ENCODE data around the gene CDHR3. TPM values are rescaled to one million over a fixed set of nuclear protein-coding genes. Genes with fewer than 3 reads are reported as not detected.

CDHR3 gene
- total and polyA plus RNA-seq, 2 of the 8 experiments (the other 6 are each of a cell fraction or from before 2014, with no cell fraction given) = 6.4 to 6.8 TPM

- TF ChIP-seq GABPA (IDR thresholded peaks at IDR 0.05; ENCODE audit: borderline replicate concordance, insufficient read depth, low read length) = no peak
- no peak for TF ChIP-seq HDAC2 (IDR thresholded peaks at IDR 0.05; ENCODE audit: borderline replicate concordance in 1 of 2, low read depth in 2 of 2, low read length in 2 of 2)
- TF ChIP-seq POU5F1 (IDR thresholded peaks at IDR 0.05; ENCODE audit: low read depth, low read length) = no peak
- TF ChIP-seq EGR1 (IDR thresholded peaks at IDR 0.05; ENCODE audit: borderline replicate concordance, low read depth, low read length) = no peak
- TF ChIP-seq BCL11A (IDR thresholded peaks at IDR 0.05; ENCODE audit: low read depth in 2 of 2, low read length in 2 of 2) = no peak
Observed at GRCh38 chr7:106029451-106029850, 66.4 kb downstream of the CDHR3 start (continued).
